Stomach (tissue), 4 donors: ENCODE data around the gene KCNH8.

Experiments used
- CTCF ChIP-seq, 7 experiments: fragments of 450-650 bp in 4 of 7; fragments of 200-600 bp in 3 of 7; sonication (generic) in 3 of 7; IDR thresholded peaks; one replicate each; pipeline ENCODE4 v1.5.1; 2016 to 2019; ENCODE audit warnings: antibody characterized with exemption in 7 of 7, control low read depth in 2 of 7, mild to moderate bottlenecking in 1 of 7
- EP300 ChIP-seq: sonication (generic); formaldehyde crosslinking; IDR thresholded peaks from one replicate; pipeline ENCODE4 v1.6.1; 2017; ENCODE audit warnings: antibody characterized with exemption
- POLR2A ChIP-seq, 4 donors: fragments of 450-650 bp; IDR thresholded peaks; one replicate each; pipeline ENCODE4 v1.6.1; 2016; ENCODE audit warnings: antibody characterized with exemption in 4 of 4, control low read depth in 2 of 4, mild to moderate bottlenecking in 1 of 4, moderate library complexity in 1 of 4
- POLR2AphosphoS5 ChIP-seq, 3 donors: sonication (generic); formaldehyde crosslinking; IDR thresholded peaks; one replicate each; pipeline ENCODE4 v1.6.1; 2016; ENCODE audit warnings: antibody characterized with exemption in 3 of 3

- TF ChIP-seq CTCF (IDR thresholded peaks at IDR 0.05) (no peak), POLR2A (IDR thresholded peaks at IDR 0.05) (no peak), EP300 (no peak), POLR2AphosphoS5 (IDR thresholded peaks at IDR 0.05) (no peak)
Observed at GRCh38 chr3:19148768-19149091, 420 bp downstream of the KCNH8 start.
